ENCODE measurements around the gene MAMLD1. TPM values are rescaled to one million over a fixed set of nuclear protein-coding genes. Genes with fewer than 3 reads are reported as not detected.

MAMLD1 gene
- total and polyA plus RNA-seq, 9 of the 15 experiments (the other 6 are each of a cell fraction or from before 2014, with no cell fraction given) = 0.12 to 0.18 TPM; not detected in 7

- ATAC-seq (no peak), FAIRE-seq (no peak), DNase-seq (ENCODE audit: extremely low read depth in 1 of 4, low spot score in 3 of 4) (no peak)
- Histone ChIP-seq H3K27ac (ENCODE audit: extremely low read depth, low read depth, low read length) (no peak overlapping the region), H3K4me2 (ENCODE audit: insufficient read depth, low read length) (no peak overlapping the region), H4K20me1 (replicated peaks; ENCODE audit: control insufficient read depth, insufficient read depth, low read length) (no peaks in the 10 kb centered on the region), H3K4me1 (replicated peaks in 1 of 2; ENCODE audit: control insufficient read depth in 2 of 2, insufficient read depth in 2 of 2, low read length in 2 of 2) (no peaks in the 10 kb centered on the region), H3K27me3 (ENCODE audit: control insufficient read depth in 2 of 2, insufficient read depth in 2 of 2, low read length in 2 of 2) (peaks cover 0 to 20% of the 10 kb centered on the region in 2 experiments; a peak in 2 of 5 replicates), H3K9ac (ENCODE audit: insufficient read depth in 1 of 2, low read depth in 2 of 2, low read length in 2 of 2) (no peak overlapping the region), H3K9me3 (replicated peaks; ENCODE audit: control insufficient read depth, insufficient read depth, low read depth, low read length) (no peaks in the 10 kb centered on the region), H3K4me3 (no peak overlapping the region), H3K79me2 (ENCODE audit: control insufficient read depth, insufficient read depth, low read length) (no peaks in the 10 kb centered on the region), H3K36me3 (ENCODE audit: control insufficient read depth, insufficient read depth, low read length) (no peaks in the 10 kb centered on the region), H2AFZ (ENCODE audit: low read depth, low read length) (no peak overlapping the region), H3K9me1 (ENCODE audit: control insufficient read depth, insufficient read depth, low read length) (no peaks in the 10 kb centered on the region)
- intact Hi-C loops (cut with micrococcal nuclease) = no loop called here
- in situ Hi-C loops (cut with MboI) = no loop called here
- 4% methylated on average over 4 of the region's 4 CpGs for WGBS (ENCODE audit: insufficient coverage, low coverage, missing lambda C conversion rate)
- POLR2A ChIA-PET = no interaction called here
- CTCF ChIA-PET (ENCODE audit: low intra/inter-chr PET ratio) = no interaction called here
- TF ChIP-seq, protein P1, sequence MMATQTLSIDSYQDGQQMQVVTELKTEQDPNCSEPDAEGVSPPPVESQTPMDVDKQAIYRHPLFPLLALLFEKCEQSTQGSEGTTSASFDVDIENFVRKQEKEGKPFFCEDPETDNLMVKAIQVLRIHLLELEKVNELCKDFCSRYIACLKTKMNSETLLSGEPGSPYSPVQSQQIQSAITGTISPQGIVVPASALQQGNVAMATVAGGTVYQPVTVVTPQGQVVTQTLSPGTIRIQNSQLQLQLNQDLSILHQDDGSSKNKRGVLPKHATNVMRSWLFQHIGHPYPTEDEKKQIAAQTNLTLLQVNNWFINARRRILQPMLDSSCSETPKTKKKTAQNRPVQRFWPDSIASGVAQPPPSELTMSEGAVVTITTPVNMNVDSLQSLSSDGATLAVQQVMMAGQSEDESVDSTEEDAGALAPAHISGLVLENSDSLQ (IDR thresholded peaks at IDR 0.05) = no peak
- TF ChIP-seq GABPB1 (CRISPR knock-in tag; IDR thresholded peaks at IDR 0.05) = no peak
- TF ChIP-seq PTTG1 (tag; IDR thresholded peaks at IDR 0.05; ENCODE audit: low read depth) = no peak
- TF ChIP-seq ILK (tag; IDR thresholded peaks at IDR 0.05; ENCODE audit: borderline replicate concordance, low read depth) = no peak
- no peak for TF ChIP-seq CBX3 (IDR thresholded peaks at IDR 0.05; ENCODE audit: borderline replicate concordance in 1 of 2, low read length in 2 of 2)
- TF ChIP-seq ZBTB49 (CRISPR knock-in tag; IDR thresholded peaks at IDR 0.05; ENCODE audit: borderline replicate concordance) = no peak
- TF ChIP-seq FOS (IDR thresholded peaks at IDR 0.05; ENCODE audit: extremely low read depth, insufficient read length) = no peak
- TF ChIP-seq ZKSCAN3 (CRISPR knock-in tag; IDR thresholded peaks at IDR 0.05) = no peak
- TF ChIP-seq HMGN3 (IDR thresholded peaks at IDR 0.05; ENCODE audit: borderline replicate concordance, extremely low read depth, insufficient read length, low read depth, low read length) = no peak
- TF ChIP-seq ZBTB12 (CRISPR knock-in tag; IDR thresholded peaks at IDR 0.05) = no peak
- TF ChIP-seq, protein P2, sequence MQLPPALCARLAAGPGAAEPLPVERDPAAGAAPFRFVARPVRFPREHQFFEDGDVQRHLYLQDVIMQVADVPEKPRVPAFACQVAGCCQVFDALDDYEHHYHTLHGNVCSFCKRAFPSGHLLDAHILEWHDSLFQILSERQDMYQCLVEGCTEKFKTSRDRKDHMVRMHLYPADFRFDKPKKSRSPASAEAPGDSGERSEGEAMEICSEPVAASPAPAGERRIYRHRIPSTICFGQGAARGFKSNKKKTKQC (CRISPR knock-in tag; IDR thresholded peaks at IDR 0.05) = no peak
- TF ChIP-seq E2F4 (CRISPR knock-in tag; IDR thresholded peaks at IDR 0.05; ENCODE audit: low read depth) = no peak
- TF ChIP-seq, protein P3, sequence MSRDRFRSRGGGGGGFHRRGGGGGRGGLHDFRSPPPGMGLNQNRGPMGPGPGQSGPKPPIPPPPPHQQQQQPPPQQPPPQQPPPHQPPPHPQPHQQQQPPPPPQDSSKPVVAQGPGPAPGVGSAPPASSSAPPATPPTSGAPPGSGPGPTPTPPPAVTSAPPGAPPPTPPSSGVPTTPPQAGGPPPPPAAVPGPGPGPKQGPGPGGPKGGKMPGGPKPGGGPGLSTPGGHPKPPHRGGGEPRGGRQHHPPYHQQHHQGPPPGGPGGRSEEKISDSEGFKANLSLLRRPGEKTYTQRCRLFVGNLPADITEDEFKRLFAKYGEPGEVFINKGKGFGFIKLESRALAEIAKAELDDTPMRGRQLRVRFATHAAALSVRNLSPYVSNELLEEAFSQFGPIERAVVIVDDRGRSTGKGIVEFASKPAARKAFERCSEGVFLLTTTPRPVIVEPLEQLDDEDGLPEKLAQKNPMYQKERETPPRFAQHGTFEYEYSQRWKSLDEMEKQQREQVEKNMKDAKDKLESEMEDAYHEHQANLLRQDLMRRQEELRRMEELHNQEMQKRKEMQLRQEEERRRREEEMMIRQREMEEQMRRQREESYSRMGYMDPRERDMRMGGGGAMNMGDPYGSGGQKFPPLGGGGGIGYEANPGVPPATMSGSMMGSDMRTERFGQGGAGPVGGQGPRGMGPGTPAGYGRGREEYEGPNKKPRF (IDR thresholded peaks at IDR 0.05; ENCODE audit: low read depth, low read length) = no peak
- no peak for TF ChIP-seq ZNF431 (CRISPR knock-in tag; IDR thresholded peaks at IDR 0.05)
- no TSS peak for BruUV-seq (replicated peaks)
These were observed 132.4 kb downstream of the MAMLD1 start for GRCh38 chrX:150495496-150495895.

Data from K562 (cell line).